KOPT-K1 (cell line): ENCODE data around the gene SH3BP1.
"Not testable (repeated sequence)": the region's sequence is repeated elsewhere in the genome, so short reads cannot be mapped to it uniquely, and the experiment has no call there.

Experiments
- H3K27ac ChIP-seq: fragments of 200-600 bp; sonication (generic); 2 replicates; pipeline ENCODE4 v1.5.1; 2016; ENCODE audit warnings: antibody characterized with exemption, mild to moderate bottlenecking, low read depth, low read length; ENCODE audit not compliant: poor library complexity, severe bottlenecking
- H3K36me3 ChIP-seq: fragments of 200-600 bp; sonication (generic); 2 replicates; pipeline ENCODE4 v1.5.1; 2017; ENCODE audit warnings: antibody characterized with exemption, mild to moderate bottlenecking, low read length, moderate library complexity; ENCODE audit not compliant: insufficient read depth
- H3K9me3 ChIP-seq: fragments of 200-600 bp; sonication (generic); 2 replicates; pipeline ENCODE4 v1.5.1; 2017; ENCODE audit warnings: antibody characterized with exemption, low read length, mild to moderate bottlenecking; ENCODE audit not compliant: insufficient read depth, poor library complexity, severe bottlenecking

The SH3BP1 gene

DNA sequence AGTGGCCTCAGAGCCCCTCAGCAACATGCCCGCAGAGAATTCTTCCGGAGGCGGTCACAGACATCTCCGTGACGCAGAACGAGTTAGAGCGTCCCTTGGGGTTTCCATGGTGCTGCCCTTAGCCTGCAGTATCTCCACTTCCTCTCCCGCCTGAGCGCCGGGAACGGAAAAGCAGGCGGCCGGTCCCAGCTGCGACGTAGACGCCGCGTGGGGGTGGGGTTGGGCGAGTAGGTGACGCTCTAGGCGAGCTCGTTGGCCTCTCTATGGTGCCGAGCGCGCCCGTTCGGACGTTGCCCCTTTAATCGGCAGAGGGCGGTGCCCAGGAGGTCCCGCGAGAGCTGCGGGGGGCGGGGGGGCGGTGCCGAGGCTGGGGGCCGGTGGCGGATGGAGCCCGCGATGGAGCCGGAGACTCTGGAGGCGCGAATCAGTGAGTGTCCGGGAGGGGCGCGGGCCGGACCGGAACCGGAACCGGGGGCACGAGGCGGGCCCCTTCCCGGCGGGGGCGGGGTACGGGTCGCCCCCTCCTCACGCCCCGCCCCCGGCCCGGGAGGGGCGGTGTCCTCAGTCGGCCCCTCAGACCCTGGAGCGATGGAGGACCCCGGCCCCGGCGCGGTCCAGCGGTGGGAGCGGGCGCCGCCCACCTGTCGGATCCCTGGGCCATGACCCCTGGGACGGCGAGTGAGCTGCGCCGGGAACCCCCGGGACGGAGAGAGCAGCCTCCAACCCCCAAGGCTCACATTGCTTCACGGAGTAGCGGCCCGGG is 30.8 kb upstream of the SH3BP1 start, which contains the start of gene GGA1:
GGA1 (plus strand) TSS at position 358 of the 763 bp plus-strand sequence; CDS start at position 385, 27 bp downstream.
- peaks cover 1% of the 10 kb centered on the region; the same call in 1 of the 2 replicates for H3K36me3 ChIP-seq
- H3K27ac ChIP-seq: peak within 1 kb of the TSS; percentile 82
- no peaks in the 10 kb centered on the region for H3K9me3 ChIP-seq

DNA sequence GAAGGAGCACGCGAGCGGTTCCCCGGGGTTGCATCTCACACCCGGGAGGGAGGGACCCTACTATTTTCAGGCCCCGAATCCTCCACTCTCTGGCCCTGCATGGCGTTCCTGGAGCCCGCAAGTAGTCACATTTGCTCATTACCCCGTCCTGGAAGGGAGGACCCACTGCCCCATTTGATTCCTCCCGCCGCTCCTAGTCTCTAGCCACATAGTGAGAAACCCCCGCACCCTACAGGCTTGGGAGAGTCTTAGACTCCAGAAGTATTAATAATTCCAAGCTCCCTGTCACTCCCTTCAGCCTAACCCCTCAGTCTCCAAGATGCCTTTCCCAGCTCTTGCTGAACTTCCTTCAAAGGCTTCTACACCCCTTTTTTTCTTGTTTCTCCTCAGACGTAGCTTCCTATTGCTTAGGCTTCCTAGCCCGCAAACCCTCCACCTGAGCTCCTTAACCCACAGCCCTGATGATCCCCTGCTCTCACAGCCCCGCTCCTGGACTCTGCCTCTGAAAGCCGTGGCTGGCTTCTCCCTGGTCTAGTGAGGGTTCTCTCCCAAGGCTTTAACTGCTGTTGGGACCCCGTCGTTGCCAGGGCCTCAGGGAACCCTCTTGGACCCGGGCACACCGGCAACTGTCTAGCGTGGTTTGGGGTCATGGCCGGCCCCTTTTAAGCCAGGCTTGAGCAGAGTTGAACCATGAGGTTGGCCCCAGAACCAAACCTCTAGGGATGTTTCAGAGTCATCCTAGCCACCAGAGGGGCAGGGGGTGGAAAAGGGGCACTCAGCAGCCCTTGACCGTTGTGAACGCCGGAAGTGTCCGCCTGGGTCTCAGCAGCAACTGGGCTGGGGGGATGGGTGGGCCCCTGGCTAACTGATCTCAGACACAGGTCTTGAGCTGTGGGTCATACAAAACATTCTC is 30.0 kb upstream of the SH3BP1 start:
- Histone ChIP-seq H3K9me3 (no peaks in the 10 kb centered on the region), H3K36me3 (peaks cover 10% of the 10 kb centered on the region; the same call in 1 of the 2 replicates), H3K27ac (peak overlapping the region; percentile 82)

DNA sequence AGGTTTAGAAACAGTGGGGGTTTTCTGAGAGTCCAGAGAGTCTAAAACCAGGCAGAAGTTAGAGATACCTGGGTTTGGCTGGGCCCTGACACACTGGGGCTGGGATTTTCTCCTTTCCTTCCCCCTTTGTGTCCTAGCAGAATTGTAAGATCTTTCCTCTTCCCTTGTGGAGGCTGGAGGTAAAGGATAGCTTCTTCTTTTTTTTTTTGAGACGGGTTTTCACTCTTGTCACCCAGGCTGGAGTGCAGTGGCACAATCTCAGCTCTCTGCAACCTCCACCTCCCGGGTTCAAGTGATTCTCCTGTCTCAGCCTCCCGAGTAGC is 29.4 kb upstream of the SH3BP1 start:
- peaks cover 15% of the 10 kb centered on the region; the same call in 1 of the 2 replicates for H3K36me3 ChIP-seq
- peak overlapping the region; percentile 82 for H3K27ac ChIP-seq
- not testable (repeated sequence) for H3K9me3 ChIP-seq

DNA sequence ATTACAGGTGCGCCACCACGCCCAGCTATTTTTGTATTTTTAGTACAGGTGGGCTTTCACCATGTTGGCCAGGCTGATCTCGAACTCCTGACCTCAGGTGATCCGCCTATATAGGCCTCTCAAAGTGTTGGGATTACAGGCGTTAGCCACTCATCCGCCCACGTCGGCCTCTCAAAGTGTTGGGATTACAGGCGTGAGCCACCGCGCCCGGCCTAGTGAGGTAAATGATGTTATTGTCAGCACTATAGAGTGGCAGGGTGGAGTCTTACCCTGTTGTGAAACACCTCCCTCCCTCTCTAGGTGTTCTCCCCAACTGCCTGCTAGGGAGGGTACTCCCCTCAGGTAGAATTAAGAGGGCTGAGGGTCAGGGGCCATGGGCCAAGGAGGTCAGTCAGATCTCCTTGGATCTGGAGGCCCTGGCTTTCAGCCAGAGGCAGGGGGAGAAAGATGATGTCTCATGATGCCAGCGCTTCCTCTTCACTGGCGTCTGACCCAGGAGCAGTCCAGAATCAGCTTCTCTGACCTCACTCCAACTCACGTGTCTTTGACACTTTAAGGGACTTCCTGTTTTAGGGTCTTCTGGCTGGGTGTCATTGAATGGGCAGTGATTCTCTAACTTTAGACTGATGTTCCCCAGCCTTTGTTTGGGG is 28.9 kb upstream of the SH3BP1 start:
- peaks cover 15% of the 10 kb centered on the region; the same call in 1 of the 2 replicates for H3K36me3 ChIP-seq
- H3K27ac ChIP-seq: no peak overlapping the region
- H3K9me3 ChIP-seq: no peaks in the 10 kb centered on the region

- H3K36me3 ChIP-seq: peaks cover 18% of the 10 kb centered on the region; the same call in 1 of the 2 replicates
- H3K27ac ChIP-seq: no peak overlapping the region
- H3K9me3 ChIP-seq: no peaks in the 10 kb centered on the region
Observed at GRCh38 chr22:37611207-37611606, 28.3 kb upstream of the SH3BP1 start.

DNA sequence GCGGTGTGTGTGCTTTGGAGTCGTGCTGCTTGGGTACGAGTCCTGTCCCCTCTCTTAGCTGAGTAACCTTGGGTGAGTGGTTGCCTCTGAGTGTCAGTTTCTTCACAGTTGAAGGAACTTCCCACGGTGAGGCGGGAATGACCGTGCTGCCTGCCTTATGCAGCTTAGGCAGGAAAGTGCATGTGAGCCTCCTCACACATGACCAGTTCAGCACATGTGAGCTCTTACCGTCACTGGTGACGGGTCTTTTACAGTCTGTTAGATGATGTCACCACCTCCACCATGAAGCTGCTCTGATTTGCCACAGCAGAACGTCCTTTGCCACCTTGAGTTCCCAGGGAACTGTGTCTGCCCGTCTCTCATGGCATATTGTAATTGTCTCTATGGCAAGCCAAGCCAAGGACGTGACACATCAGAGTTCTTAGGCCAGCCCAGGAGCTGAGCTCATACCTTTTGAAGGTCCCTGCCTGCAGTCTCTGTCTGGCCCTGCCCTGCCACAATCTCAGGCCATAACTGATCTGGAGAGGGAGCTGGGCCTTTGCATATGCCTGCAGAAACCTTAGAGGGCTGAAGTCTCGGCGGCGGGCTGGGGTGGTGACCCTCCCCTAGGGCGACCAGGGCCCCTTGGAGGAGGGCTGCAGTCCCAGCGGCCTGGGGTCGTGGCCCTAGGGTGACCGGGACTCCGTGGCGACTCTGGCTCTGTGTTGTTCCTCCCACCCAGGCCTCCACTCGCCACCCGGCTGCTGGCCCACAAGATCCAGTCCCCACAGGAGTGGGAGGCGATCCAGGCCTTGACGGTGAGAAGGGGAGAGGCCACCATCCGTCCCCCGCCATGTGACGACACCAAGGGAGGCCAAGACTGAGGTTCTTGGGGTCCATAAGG is 23.0 kb upstream of the SH3BP1 start:
- no peak overlapping the region for H3K27ac ChIP-seq
- H3K36me3 ChIP-seq: peaks cover 70% of the 10 kb centered on the region
- no peaks in the 10 kb centered on the region for H3K9me3 ChIP-seq

DNA sequence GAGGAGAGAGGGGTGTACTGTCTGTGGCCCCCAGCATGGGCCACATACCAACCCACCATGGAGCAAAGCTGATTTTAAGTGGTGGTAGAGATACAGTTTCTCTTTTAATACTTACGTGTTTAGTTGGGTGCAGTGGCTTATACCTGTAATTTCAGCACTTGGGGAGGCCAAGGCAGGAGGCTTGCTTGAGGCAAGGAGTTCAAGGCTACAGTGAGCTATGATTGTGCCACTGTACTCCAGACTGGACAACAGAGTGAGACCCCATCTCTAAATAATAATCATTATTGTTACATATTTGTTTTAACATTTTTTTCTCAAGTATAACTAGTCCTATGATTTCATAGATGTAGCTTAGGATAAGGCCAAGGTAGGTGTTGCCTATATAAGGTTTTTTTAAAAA is 22.0 kb upstream of the SH3BP1 start:
- H3K9me3 ChIP-seq: no peaks in the 10 kb centered on the region
- peaks cover 72% of the 10 kb centered on the region for H3K36me3 ChIP-seq
- no peak overlapping the region for H3K27ac ChIP-seq

DNA sequence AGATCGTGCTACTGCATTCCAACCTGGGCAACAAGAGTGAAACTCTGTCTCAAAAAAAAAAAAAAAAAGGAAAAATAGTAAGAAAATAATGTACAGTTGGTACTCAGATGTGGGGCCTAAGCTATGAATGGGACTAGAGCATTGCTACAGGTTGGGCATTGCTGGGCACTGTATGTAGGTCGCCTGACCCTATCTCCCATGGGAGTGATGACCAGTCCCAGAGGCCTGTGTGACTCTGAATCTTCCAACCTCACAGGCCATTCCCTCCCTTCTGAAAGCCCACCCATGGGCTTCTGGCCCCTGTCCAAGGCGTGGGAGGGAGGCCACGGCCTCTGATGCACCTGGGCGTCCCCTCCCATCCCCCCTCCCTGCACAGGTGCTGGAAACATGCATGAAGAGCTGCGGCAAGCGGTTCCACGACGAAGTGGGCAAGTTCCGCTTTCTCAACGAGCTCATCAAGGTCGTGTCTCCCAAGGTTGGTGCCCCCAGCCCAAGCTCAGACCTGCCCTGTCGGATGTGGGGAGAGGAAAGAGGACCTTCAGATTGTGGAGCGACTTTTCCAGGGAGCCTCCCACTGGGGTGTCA is 21.3 kb upstream of the SH3BP1 start:
- H3K27ac ChIP-seq: no peak overlapping the region
- peaks cover 72% of the 10 kb centered on the region for H3K36me3 ChIP-seq
- no peaks in the 10 kb centered on the region for H3K9me3 ChIP-seq

DNA sequence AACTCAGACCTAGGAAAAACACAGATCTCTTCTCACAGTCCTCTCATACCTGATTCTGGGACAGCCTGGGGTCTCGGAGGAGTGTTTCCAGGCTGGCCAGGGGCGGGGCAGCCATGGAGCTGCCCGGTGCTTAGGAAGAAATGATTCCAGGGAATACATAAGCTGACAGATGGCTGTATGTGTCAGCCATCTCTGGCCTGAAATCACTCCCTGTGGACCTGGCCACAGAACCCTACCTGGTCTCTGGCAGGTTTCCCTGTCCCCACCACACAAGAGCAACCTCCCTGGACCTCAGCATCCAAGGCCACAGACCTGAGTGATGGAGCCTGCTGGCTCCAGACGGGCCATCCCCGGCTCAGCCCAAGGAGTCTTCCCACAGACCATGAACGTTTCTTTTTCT is 20.8 kb upstream of the SH3BP1 start:
- Histone ChIP-seq H3K27ac (no peak overlapping the region), H3K9me3 (no peaks in the 10 kb centered on the region), H3K36me3 (peaks cover 71% of the 10 kb centered on the region)

GRCh38 chr22:37619991-37620390 is 19.5 kb upstream of the SH3BP1 start:
- Histone ChIP-seq H3K36me3 (peaks cover 61% of the 10 kb centered on the region), H3K9me3 (no peaks in the 10 kb centered on the region), H3K27ac (no peak overlapping the region)

DNA sequence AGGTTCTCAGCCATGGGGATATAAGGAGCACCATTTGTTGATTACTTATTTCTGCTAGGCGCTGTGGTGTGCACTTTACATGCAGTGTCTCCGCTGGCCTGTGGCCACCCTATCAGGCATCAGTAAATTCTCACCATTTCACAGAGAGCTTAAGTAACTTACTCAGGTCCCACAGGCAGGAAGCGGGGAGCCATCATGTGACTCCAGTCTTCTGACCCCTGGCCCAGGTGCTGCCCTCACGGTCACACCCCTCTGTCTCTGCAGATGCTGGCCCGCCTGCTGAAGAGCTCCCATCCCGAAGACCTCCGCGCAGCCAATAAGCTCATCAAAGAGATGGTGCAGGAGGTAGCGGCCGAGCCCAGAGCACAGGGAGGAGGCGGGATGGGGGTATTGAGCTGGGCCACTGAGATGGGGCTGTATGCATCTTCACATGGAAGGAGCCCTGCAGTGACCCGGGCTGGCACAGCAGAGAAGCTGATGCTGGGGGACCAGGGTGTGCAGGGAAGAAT is 18.1 kb upstream of the SH3BP1 start:
- H3K27ac ChIP-seq: no peak overlapping the region
- peaks cover 65% of the 10 kb centered on the region for H3K36me3 ChIP-seq
- H3K9me3 ChIP-seq: no peaks in the 10 kb centered on the region

DNA sequence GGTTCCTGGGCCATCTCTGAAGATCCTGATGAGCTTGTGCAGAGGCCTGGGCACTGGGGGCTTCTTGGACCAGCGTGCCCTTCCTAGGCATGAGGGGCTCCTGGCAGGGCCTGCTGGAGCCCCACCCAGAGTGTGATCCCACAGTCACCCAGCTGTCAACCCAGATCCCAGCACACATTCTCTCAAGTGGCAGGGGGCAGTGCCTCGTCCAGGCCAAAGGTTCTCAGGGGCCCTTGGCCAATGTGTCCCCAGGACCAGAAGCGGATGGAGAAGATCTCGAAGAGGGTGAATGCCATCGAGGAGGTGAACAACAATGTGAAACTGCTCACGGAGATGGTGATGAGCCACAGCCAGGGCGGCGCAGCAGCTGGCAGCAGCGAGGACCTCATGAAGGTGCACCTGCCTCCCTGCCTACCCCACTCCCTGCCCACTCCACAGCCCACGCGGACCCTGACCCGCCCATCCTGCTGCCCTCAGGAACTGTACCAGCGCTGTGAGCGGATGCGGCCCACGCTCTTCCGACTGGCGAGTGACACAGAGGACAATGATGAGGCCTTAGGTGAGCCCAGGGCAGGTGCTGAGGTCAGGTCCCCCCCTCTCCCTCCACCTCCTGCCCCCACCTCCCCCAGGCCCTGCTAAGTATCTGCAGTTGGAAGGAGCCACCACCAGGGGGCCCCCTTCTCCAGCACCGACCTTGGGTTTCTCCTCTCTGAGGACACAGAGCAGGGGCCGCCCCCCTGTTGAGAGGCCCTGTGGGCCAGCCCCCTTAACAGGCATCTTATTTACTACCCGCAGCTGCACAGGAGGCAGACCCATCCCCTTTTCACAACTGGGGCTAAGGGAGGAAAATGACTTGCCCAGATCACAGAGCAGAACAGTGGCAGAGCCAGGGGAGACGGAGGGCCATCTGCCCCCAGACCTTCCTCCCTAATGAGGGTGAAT is 16.1 kb upstream of the SH3BP1 start:
- Histone ChIP-seq H3K36me3 (peaks cover 47% of the 10 kb centered on the region), H3K27ac (peak overlapping the region; percentile 39), H3K9me3 (no peaks in the 10 kb centered on the region)

DNA sequence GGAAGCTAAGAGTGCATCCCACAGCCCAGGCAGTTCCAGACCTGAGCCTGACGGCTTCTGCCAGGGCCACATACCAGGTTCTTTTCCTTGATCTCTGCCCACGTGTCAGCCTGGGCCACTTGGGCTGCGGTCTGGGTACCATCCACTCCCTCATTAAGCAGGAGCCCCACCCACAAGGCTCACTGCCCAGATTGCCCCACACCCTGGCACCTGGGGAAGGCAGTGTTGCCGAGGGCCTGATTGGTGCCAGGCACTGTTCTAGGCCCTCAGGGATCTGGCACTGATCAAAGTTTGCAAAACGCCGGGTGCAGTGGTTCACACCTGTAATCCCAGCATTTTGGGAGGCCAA is 15.5 kb upstream of the SH3BP1 start:
- Histone ChIP-seq H3K9me3 (no peaks in the 10 kb centered on the region), H3K36me3 (peaks cover 40% of the 10 kb centered on the region), H3K27ac (peak overlapping the region; percentile 39)
